Activated CD8-positive, alpha-beta T cell treated with anti-CD3 and anti-CD28 coated beads for 36 hours (primary cell): ENCODE results near the gene CC2D1A. TPM values are rescaled to one million over a fixed set of nuclear protein-coding genes. Genes with fewer than 3 reads are reported as not detected.

Experiments
- ATAC-seq: fragments of 200-7000 bp; cut with Tn5 transposase; one replicate; pipeline ENCODE4 v1.10.0; 2021; ENCODE audit warnings: mild to moderate bottlenecking, moderate library complexity
- CTCF ChIA-PET: fragments of 350-600 bp; sonication (Branson Sonifier 250); formaldehyde crosslinking; loops from one replicate; lab custom pipeline; 2021; ENCODE audit warnings: antibody characterized with exemption; lab: Charles Lee
- POLR2A ChIA-PET: fragments of 350-600 bp; sonication (Branson Sonifier 250); formaldehyde crosslinking; loops from one replicate; lab custom pipeline; 2021; ENCODE audit warnings: antibody characterized with exemption; lab: Charles Lee
- DNase-seq: peaks from one replicate; pipeline ENCODE4 v3.0.0-alpha.2; 2020
- H3K27ac Mint-ChIP-seq: one replicate; pipeline ENCODE4 v1.8.0; 2021; ENCODE audit warnings: mild to moderate bottlenecking, mixed read lengths
- H3K27me3 Mint-ChIP-seq: one replicate; pipeline ENCODE4 v1.8.0; 2021; ENCODE audit warnings: mixed read lengths
- H3K36me3 Mint-ChIP-seq: one replicate; pipeline ENCODE4 v1.8.0; 2021; ENCODE audit warnings: low read depth, mixed read lengths
- H3K4me1 Mint-ChIP-seq: one replicate; pipeline ENCODE4 v1.8.0; 2021; ENCODE audit warnings: low read depth, mixed read lengths
- H3K4me3 Mint-ChIP-seq: one replicate; pipeline ENCODE4 v1.8.0; 2021; ENCODE audit warnings: mild to moderate bottlenecking, moderate library complexity, mixed read lengths
- H3K9me3 Mint-ChIP-seq: one replicate; pipeline ENCODE4 v1.8.0; 2021; ENCODE audit warnings: mixed read lengths
- CTCF ChIP-seq: fragments of 200-600 bp; IDR thresholded peaks from one replicate; pipeline ENCODE4 v1.8.0; 2022; ENCODE audit warnings: antibody characterized with exemption, mild to moderate bottlenecking
- intact Hi-C: fragments of 100-400 bp; cut with micrococcal nuclease; formaldehyde crosslinking; loops from one replicate; pipeline ENCODE4 v1.10.0; 2022
- total RNA-seq, 2 experiments: library from RNA; stranded (reverse); gene quantifications; one replicate each; pipeline ENCODE4 v1.2.3, GENCODE V29; 2021

Gene CC2D1A
- total RNA-seq, 2 experiments from 2014 or later: 22.4 to 23.8 TPM

- CTCF ChIA-PET: no interaction called here
- no peaks in the 10 kb centered on the region for H3K4me1 Mint-ChIP-seq
- no peak overlapping the region for H3K27ac Mint-ChIP-seq
- POLR2A ChIA-PET: interaction anchor here (0.6 kb wide), 1 partner anchor 56 kb away, joined by 3 read pairs; no protein-coding TSS in a partner anchor
- no peak overlapping the region for H3K4me3 Mint-ChIP-seq
- no peak for DNase-seq
- no peaks in the 10 kb centered on the region for H3K9me3 Mint-ChIP-seq
- no peak for ATAC-seq
- no peaks in the 10 kb centered on the region for H3K36me3 Mint-ChIP-seq
- intact Hi-C loops: no loop called here
- no peak for TF ChIP-seq CTCF
- peaks cover 4% of the 10 kb centered on the region for H3K27me3 Mint-ChIP-seq
These were observed 29.9 kb downstream of the CC2D1A start for GRCh38 chr19:13935765-13936510.

GRCh38 chr19:13937479-13938300, 31.7 kb downstream of the CC2D1A start:
- CTCF ChIA-PET: no interaction called here
- DNase-seq (no peak), ATAC-seq (no peak)
- no peaks in the 10 kb centered on the region for H3K9me3 Mint-ChIP-seq
- no peaks in the 10 kb centered on the region for H3K36me3 Mint-ChIP-seq
- no peak overlapping the region for H3K4me3 Mint-ChIP-seq
- no peaks in the 10 kb centered on the region for H3K4me1 Mint-ChIP-seq
- no peak overlapping the region for H3K27ac Mint-ChIP-seq
- intact Hi-C loops: no loop called here
- H3K27me3 Mint-ChIP-seq: peaks cover 4% of the 10 kb centered on the region
- no peak for TF ChIP-seq CTCF
- POLR2A ChIA-PET: interaction anchor here (1.6 kb wide), 1 partner anchor 66 kb away, joined by 4 read pairs; no protein-coding TSS in a partner anchor

GRCh38 chr19:13938301-13939064, 32.5 kb downstream of the CC2D1A start, which contains the start of gene PODNL1:
Gene PODNL1, minus strand, starts transcription at chr19:13938417. Its CDS starts 236 bp downstream, at chr19:13938181.
- DNase-seq: no peak
- Mint-ChIP-seq H3K27ac (no peak within 1 kb of the TSS), H3K36me3 (no peaks in the 10 kb centered on the region), H3K4me1 (no peaks in the 10 kb centered on the region), H3K4me3 (no peak within 1 kb of the TSS), H3K27me3 (peaks cover 4% of the 10 kb centered on the region), H3K9me3 (no peaks in the 10 kb centered on the region)
- no peak for TF ChIP-seq CTCF
- POLR2A ChIA-PET: interaction anchor here (1.2 to 1.6 kb wide), 2 partner anchors 13 to 65 kb away, joined by 4 read pairs; partner anchors contain the start of gene DCAF15
- no peak for ATAC-seq
- CTCF ChIA-PET: interaction anchor here (0.9 to 1.4 kb wide), 2 partner anchors 27 to 51 kb away, joined by 3 read pairs; no protein-coding TSS in a partner anchor
- intact Hi-C loops: no loop called here

- ChIA-PET CTCF (interaction anchor here (1.0 to 1.3 kb wide), 2 partner anchors 9 to 90 kb away, joined by 3 read pairs; partner anchors contain the start of gene IL27RA), POLR2A (no interaction called here)
- Mint-ChIP-seq H3K36me3 (no peaks in the 10 kb centered on the region), H3K9me3 (no peaks in the 10 kb centered on the region), H3K4me3 (no peak overlapping the region), H3K27ac (no peak overlapping the region), H3K27me3 (peaks cover 4% of the 10 kb centered on the region), H3K4me1 (no peaks in the 10 kb centered on the region)
- no peak for TF ChIP-seq CTCF
- DNase-seq (no peak), ATAC-seq (no peak)
- intact Hi-C loops: no loop called here
These were observed 36.2 kb downstream of the CC2D1A start for GRCh38 chr19:13942023-13942684.
